ENCODE data around the gene ABHD12B.
A peak's percentile ranks its signal among the peaks of the same experiment; 100 is the strongest.

DNA sequence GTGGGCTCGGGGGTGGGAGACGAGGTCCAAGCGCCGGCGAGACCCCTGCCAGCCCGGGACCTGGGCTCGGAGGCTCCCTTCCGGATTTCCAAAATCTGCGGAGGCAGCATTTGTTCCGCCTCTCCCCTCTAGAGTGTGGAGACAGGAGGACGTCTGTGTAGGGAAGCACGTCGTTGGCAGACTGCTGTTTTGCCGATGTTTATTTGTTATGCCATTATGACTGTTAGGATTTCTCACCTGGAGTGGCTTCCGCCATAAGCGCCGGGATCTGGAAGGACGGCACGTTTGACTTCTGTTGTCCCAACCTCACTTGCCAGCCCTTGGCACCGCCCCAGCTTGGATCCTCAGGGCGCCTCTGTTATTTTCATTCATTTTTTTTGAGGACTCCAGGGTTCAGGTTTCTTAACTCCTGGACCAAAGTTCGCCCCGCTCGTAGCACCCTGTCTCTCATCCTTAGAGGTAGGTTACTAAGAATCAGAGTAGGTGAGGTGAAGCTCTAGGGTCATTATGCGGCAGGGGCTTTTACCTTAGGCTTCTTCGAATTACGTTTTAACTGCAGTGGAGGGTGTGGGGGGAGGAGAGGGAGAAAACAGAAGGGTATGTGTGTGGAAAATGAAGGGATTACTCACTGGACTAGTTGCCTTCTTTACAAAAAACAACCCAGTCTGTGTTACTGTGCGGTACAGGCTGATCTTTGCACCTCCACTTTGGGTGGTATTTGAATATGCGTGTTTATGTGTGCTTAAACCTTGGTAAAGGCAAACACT lies 73.0 kb downstream of the ABHD12B start:
- TF ChIP-seq, protein P1, sequence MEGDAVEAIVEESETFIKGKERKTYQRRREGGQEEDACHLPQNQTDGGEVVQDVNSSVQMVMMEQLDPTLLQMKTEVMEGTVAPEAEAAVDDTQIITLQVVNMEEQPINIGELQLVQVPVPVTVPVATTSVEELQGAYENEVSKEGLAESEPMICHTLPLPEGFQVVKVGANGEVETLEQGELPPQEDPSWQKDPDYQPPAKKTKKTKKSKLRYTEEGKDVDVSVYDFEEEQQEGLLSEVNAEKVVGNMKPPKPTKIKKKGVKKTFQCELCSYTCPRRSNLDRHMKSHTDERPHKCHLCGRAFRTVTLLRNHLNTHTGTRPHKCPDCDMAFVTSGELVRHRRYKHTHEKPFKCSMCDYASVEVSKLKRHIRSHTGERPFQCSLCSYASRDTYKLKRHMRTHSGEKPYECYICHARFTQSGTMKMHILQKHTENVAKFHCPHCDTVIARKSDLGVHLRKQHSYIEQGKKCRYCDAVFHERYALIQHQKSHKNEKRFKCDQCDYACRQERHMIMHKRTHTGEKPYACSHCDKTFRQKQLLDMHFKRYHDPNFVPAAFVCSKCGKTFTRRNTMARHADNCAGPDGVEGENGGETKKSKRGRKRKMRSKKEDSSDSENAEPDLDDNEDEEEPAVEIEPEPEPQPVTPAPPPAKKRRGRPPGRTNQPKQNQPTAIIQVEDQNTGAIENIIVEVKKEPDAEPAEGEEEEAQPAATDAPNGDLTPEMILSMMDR (IDR thresholded peaks at IDR 0.05) = no peak
- no peak for TF ChIP-seq POLR2A (IDR thresholded peaks at IDR 0.05)
- peak; percentile 16 for TF ChIP-seq POLR2AphosphoS5 (IDR thresholded peaks at IDR 0.05)

Data from prostate gland (tissue), 2 donors.